Measurements from ENCODE around the gene C1GALT1C1.

- TF ChIP-seq CTCF (IDR thresholded peaks at IDR 0.05; ENCODE audit: insufficient read depth, low read length, poor library complexity, severe bottlenecking): no peak
- TF ChIP-seq EZH2phosphoT487 (conservative IDR thresholded peaks at IDR 0.05; ENCODE audit: low read length): no peak
These were observed at the start of gene C1GALT1C1 for GRCh38 chrX:120629667-120630537.
